ENCODE data around the gene BRF1. TPM values are rescaled to one million over a fixed set of nuclear protein-coding genes. Genes with fewer than 3 reads are reported as not detected.

BRF1 gene
- total and polyA plus RNA-seq, 2 of the 13 experiments (the other 11 are each of a cell fraction or from before 2014, with no cell fraction given), result 5.1 to 11.0 TPM

DNA sequence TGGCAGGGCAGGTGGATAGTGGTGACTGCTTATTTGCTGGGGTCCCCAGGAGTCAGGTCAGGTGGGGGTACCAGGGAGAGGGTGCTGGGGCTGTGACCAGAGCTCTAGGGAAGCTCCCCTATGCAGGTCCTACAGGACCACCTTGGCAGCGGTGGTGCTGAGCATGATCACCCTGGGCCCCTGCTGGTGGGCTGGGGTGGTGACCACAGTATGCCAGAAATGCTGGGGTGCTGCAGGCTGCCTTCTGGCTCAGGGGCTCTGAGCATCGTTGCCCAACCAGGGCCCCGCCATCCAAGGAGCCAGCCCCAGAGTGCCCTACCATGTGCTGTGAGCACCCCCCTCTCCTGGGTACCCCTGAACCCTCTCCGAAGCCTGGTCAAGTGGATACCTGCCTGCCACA is 102.2 kb downstream of the BRF1 start (continued):
- TF ChIP-seq ZBTB43 (CRISPR knock-in tag; conservative IDR thresholded peaks at IDR 0.05), result no peak
- TF ChIP-seq, protein P1, sequence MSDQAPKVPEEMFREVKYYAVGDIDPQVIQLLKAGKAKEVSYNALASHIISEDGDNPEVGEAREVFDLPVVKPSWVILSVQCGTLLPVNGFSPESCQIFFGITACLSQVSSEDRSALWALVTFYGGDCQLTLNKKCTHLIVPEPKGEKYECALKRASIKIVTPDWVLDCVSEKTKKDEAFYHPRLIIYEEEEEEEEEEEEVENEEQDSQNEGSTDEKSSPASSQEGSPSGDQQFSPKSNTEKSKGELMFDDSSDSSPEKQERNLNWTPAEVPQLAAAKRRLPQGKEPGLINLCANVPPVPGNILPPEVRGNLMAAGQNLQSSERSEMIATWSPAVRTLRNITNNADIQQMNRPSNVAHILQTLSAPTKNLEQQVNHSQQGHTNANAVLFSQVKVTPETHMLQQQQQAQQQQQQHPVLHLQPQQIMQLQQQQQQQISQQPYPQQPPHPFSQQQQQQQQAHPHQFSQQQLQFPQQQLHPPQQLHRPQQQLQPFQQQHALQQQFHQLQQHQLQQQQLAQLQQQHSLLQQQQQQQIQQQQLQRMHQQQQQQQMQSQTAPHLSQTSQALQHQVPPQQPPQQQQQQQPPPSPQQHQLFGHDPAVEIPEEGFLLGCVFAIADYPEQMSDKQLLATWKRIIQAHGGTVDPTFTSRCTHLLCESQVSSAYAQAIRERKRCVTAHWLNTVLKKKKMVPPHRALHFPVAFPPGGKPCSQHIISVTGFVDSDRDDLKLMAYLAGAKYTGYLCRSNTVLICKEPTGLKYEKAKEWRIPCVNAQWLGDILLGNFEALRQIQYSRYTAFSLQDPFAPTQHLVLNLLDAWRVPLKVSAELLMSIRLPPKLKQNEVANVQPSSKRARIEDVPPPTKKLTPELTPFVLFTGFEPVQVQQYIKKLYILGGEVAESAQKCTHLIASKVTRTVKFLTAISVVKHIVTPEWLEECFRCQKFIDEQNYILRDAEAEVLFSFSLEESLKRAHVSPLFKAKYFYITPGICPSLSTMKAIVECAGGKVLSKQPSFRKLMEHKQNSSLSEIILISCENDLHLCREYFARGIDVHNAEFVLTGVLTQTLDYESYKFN (CRISPR knock-in tag; conservative IDR thresholded peaks at IDR 0.05), result no peak

DNA sequence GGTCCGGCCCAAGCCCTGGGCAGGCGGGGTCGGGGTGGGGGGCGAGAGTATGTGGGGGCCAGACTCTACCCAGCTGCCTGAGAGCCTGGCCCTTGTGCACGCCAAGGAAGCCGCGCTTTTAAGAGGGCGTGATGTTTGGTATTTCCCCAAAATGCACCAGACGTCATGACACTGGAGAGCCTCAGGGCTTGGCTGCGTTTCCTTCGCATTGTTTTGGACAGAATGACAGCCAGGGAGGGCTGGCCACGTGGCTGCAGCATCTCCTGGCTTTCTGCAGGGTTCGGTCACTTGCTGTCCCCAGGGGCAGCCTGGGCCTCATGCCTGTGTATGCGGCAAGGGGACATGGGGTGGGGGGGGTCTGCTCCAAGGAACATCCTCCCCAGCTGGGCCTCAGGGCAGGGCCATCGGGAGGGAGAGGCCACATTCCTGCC is 103.6 kb downstream of the BRF1 start:
- Histone ChIP-seq H4K20me1 (ENCODE audit: insufficient read depth, low read length) (no peaks in the 10 kb centered on the region), H3K36me3 (replicated peaks in 1 of 2; ENCODE audit: control insufficient read depth in 1 of 2, insufficient read depth in 2 of 2, low read length in 2 of 2) (no peaks in the 10 kb centered on the region), H3K9ac (ENCODE audit: insufficient read depth, low read depth, low read length) (no peak overlapping the region), H3K27me3 (ENCODE audit: control insufficient read depth in 1 of 2, insufficient read depth in 2 of 2, low read length in 2 of 2) (peaks cover 26 to 87% of the 10 kb centered on the region in 2 experiments), H3K4me3 (replicated peaks in 1 of 3; ENCODE audit: insufficient read depth in 1 of 3, low read depth in 2 of 3, low read length in 3 of 3) (no peak overlapping the region), H3K27ac (ENCODE audit: extremely low read length, insufficient read depth, low read length) (no peak overlapping the region), H3K4me2 (ENCODE audit: low read depth, low read length) (no peak overlapping the region; the same call in 1 of the 2 replicates), H3K9me3 (ENCODE audit: low read length) (no peaks in the 10 kb centered on the region), H3K4me1 (ENCODE audit: insufficient read depth, low read length) (peaks cover 46% of the 10 kb centered on the region), H2AFZ (ENCODE audit: low read length) (no peak overlapping the region), H3K79me2 (ENCODE audit: insufficient read depth, low read length) (no peaks in the 10 kb centered on the region)
- BruUV-seq (replicated peaks), result no TSS peak
- no peak for ATAC-seq
- in situ Hi-C loops (cut with HindIII; ENCODE audit: extremely low pct_ligation_motif_present, low pct_unique_long_range_greater_than_20kb), result no loop called here
- no peak for FAIRE-seq
- no CpG with 5 or more reads among the region's 15 CpGs for WGBS (ENCODE audit: low lambda C conversion rate)
- CTCF ChIA-PET (ENCODE audit: low intra/inter-chr PET ratio, low total read pairs), result no interaction called here
- POLR2A ChIA-PET, result no interaction called here
- no peak for DNase-seq (ENCODE audit: low spot score)
- intact Hi-C loops (cut with micrococcal nuclease; ENCODE audit: unreplicated experiment), result no loop called here
- TF ChIP-seq MAFG (CRISPR knock-in tag; IDR thresholded peaks at IDR 0.05) (no peak), CEBPG (CRISPR knock-in tag; IDR thresholded peaks at IDR 0.05) (no peak), DNMT3B (CRISPR knock-in tag; conservative IDR thresholded peaks at IDR 0.05) (no peak), THAP7 (CRISPR knock-in tag; IDR thresholded peaks at IDR 0.05) (no peak), MYNN (CRISPR knock-in tag; IDR thresholded peaks at IDR 0.05; ENCODE audit: low read depth) (no peak), ZNF331 (CRISPR knock-in tag; IDR thresholded peaks at IDR 0.05) (no peak), MED13 (CRISPR knock-in tag; IDR thresholded peaks at IDR 0.05) (no peak), ZNF138 (CRISPR knock-in tag; IDR thresholded peaks at IDR 0.05; ENCODE audit: low read depth) (no peak), ZNF577 (CRISPR knock-in tag; IDR thresholded peaks at IDR 0.05; ENCODE audit: borderline replicate concordance, low read depth) (no peak), ZNF646 (CRISPR knock-in tag; IDR thresholded peaks at IDR 0.05) (no peak)

Measured in HepG2 (cell line).